Measurements from ENCODE around the gene THRSP. TPM values are rescaled to one million over a fixed set of nuclear protein-coding genes. Genes with fewer than 3 reads are reported as not detected.
A peak's percentile ranks its signal among the peaks of the same experiment; 100 is the strongest.

The THRSP gene
- total and polyA plus RNA-seq, 2 of the 4 experiments (the other 2 are of a cell fraction), result not detected

- intact Hi-C loops (cut with micrococcal nuclease), result loop anchor here (1.0 to 2.0 kb wide), 3 partner anchors 46 to 270 kb away; partner anchors contain the start of genes AAMDC and RSF1
- no peaks in the 10 kb centered on the region for H3K9me3 ChIP-seq (ENCODE audit: control insufficient read depth, insufficient read depth, low read length)
- peak overlapping the region; percentile 86 for H2BK120ac ChIP-seq (ENCODE audit: low read depth, low read length)
- H3K4ac ChIP-seq (ENCODE audit: low read depth, low read length), result peak overlapping the region; percentile 85
- dilution Hi-C loops (cut with HindIII; ENCODE audit: low sequenced_read_pairs, unreplicated experiment), result no loop called here
- H2BK20ac ChIP-seq (ENCODE audit: low read depth, low read length), result peak overlapping the region; percentile 55; the same call in 1 of the 2 replicates
- CTCF ChIA-PET, result interaction anchor here (0.5 to 1.5 kb wide), 10 partner anchors 10 to 519 kb away, joined by 3 to 6 read pairs (median 3); partner anchors contain the start of gene INTS4
- no peaks in the 10 kb centered on the region for H4K20me1 ChIP-seq (ENCODE audit: insufficient read depth, low read length)
- peak overlapping the region; percentile 3 to 92; a peak in 3 of 4 replicates for H4K8ac ChIP-seq (ENCODE audit: low read depth in 2 of 2, low read length in 2 of 2)
- in situ Hi-C loops (cut with MboI; ENCODE audit: low sequenced_read_pairs), result no loop called here
- no TSS peak for BruUV-seq (replicated peaks)
- ATAC-seq (ENCODE audit: low read depth), result peak; percentile 93
- H3K4me3 ChIP-seq (ENCODE audit: insufficient read depth, low read depth, low read length), result peak overlapping the region; percentile 41
- H2BK15ac ChIP-seq (ENCODE audit: low read depth, low read length), result peak overlapping the region; percentile 32; the same call in 1 of the 3 replicates
- peak overlapping the region; percentile 20 for H2BK5ac ChIP-seq (ENCODE audit: low read depth, low read length, poor library complexity, severe bottlenecking)
- H3K4me2 ChIP-seq (ENCODE audit: low read depth, low read length), result peak overlapping the region; percentile 91
- H4K91ac ChIP-seq (ENCODE audit: insufficient read depth, low read depth, low read length), result peak overlapping the region; percentile 68
- H4K5ac ChIP-seq (ENCODE audit: low read depth, low read length), result peak overlapping the region; percentile 66
- H3K27ac ChIP-seq (ENCODE audit: insufficient read depth, low read length), result peak overlapping the region; percentile 29
- peaks cover 3 to 10% of the 10 kb centered on the region in 2 experiments; a peak in 3 of 4 replicates for H3K79me1 ChIP-seq (ENCODE audit: low read depth in 1 of 2, low read length in 2 of 2)
- peak overlapping the region; percentile 95 for H3K14ac ChIP-seq (replicated peaks; ENCODE audit: low read depth, low read length)
- no peaks in the 10 kb centered on the region for H3K36me3 ChIP-seq (ENCODE audit: control insufficient read depth, insufficient read depth, low read length)
- H3K18ac ChIP-seq (ENCODE audit: low read depth, low read length), result peak overlapping the region; percentile 59; the same call in 1 of the 2 replicates
- peak overlapping the region; percentile 90; the same call in 1 of the 2 replicates for H3K23ac ChIP-seq (ENCODE audit: low read depth, low read length)
- POLR2A ChIA-PET (ENCODE audit: unreplicated experiment), result no interaction called here
- H3K27me3 ChIP-seq (ENCODE audit: control insufficient read depth, insufficient read depth, low read length), result no peaks in the 10 kb centered on the region
- peak; percentile 59 for DNase-seq
- peak overlapping the region; percentile 41 for H3K9ac ChIP-seq (ENCODE audit: low read depth, low read length)
- H3K56ac ChIP-seq (ENCODE audit: extremely low read depth, insufficient read depth, low read length), result peak overlapping the region; percentile 57; the same call in 1 of the 2 replicates
- peaks cover 23% of the 10 kb centered on the region for H3K4me1 ChIP-seq (ENCODE audit: control insufficient read depth, insufficient read depth, low read length)
- WGBS, 2 experiments (ENCODE audit: extremely low coverage in 2 of 2, insufficient read length in 1 of 2), result 2% methylated on average over 17 of the region's 28 CpGs; no CpG with 5 or more reads in 1 of the 2 experiments
- peak overlapping the region; percentile 94 for H2AFZ ChIP-seq (replicated peaks; ENCODE audit: low read length, poor library complexity)
- peak overlapping the region; percentile 29; the same call in 1 of the 2 replicates for H2AK5ac ChIP-seq (ENCODE audit: low read depth, low read length)
- H3K9me1 ChIP-seq (ENCODE audit: insufficient read depth, low read length), result peaks cover 16% of the 10 kb centered on the region
- H2AK9ac ChIP-seq (replicated peaks; ENCODE audit: low read depth, low read length, poor library complexity), result peak overlapping the region; percentile 55
- TF ChIP-seq USF2 (IDR thresholded peaks at IDR 0.05; ENCODE audit: low read depth, low read length) (no peak), MXI1 (IDR thresholded peaks at IDR 0.05; ENCODE audit: borderline replicate concordance, low read depth, low read length) (no peak), RCOR1 (IDR thresholded peaks at IDR 0.05; ENCODE audit: insufficient replicate concordance, low read length) (no peak), RAD21 (IDR thresholded peaks at IDR 0.05; ENCODE audit: low read length) (peak; percentile 92), CEBPB (IDR thresholded peaks at IDR 0.05; ENCODE audit: low read depth, low read length) (no peak), MAFK (IDR thresholded peaks at IDR 0.05; ENCODE audit: low read depth, low read length) (no peak), NFE2L2 (IDR thresholded peaks at IDR 0.05; ENCODE audit: low read depth, low read length) (no peak), RFX5 (IDR thresholded peaks at IDR 0.05; ENCODE audit: low read depth, low read length) (no peak), BHLHE40 (IDR thresholded peaks at IDR 0.05; ENCODE audit: low read depth, low read length) (no peak), FOS (IDR thresholded peaks at IDR 0.05; ENCODE audit: low read depth, low read length) (no peak), MAZ (IDR thresholded peaks at IDR 0.05; ENCODE audit: borderline replicate concordance, low read depth, low read length) (peak; percentile 91), SMC3 (IDR thresholded peaks at IDR 0.05; ENCODE audit: low read depth, low read length) (peak; percentile 81)
- TF ChIP-seq, protein P1, sequence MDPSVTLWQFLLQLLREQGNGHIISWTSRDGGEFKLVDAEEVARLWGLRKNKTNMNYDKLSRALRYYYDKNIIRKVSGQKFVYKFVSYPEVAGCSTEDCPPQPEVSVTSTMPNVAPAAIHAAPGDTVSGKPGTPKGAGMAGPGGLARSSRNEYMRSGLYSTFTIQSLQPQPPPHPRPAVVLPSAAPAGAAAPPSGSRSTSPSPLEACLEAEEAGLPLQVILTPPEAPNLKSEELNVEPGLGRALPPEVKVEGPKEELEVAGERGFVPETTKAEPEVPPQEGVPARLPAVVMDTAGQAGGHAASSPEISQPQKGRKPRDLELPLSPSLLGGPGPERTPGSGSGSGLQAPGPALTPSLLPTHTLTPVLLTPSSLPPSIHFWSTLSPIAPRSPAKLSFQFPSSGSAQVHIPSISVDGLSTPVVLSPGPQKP (IDR thresholded peaks at IDR 0.05; ENCODE audit: borderline replicate concordance, low read depth, low read length), result no peak
- TF ChIP-seq, protein P2, sequence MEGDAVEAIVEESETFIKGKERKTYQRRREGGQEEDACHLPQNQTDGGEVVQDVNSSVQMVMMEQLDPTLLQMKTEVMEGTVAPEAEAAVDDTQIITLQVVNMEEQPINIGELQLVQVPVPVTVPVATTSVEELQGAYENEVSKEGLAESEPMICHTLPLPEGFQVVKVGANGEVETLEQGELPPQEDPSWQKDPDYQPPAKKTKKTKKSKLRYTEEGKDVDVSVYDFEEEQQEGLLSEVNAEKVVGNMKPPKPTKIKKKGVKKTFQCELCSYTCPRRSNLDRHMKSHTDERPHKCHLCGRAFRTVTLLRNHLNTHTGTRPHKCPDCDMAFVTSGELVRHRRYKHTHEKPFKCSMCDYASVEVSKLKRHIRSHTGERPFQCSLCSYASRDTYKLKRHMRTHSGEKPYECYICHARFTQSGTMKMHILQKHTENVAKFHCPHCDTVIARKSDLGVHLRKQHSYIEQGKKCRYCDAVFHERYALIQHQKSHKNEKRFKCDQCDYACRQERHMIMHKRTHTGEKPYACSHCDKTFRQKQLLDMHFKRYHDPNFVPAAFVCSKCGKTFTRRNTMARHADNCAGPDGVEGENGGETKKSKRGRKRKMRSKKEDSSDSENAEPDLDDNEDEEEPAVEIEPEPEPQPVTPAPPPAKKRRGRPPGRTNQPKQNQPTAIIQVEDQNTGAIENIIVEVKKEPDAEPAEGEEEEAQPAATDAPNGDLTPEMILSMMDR (conservative IDR thresholded peaks at IDR 0.05; ENCODE audit: low read depth, low read length), result peak; percentile 95
Observed at GRCh38 chr11:78045851-78046485, 17.7 kb upstream of the THRSP start.

All from IMR-90 (cell line).